DND-41 (cell line): ENCODE data around the gene COPS4.
"Not testable (repeated sequence)": the region's sequence is repeated elsewhere in the genome, so short reads cannot be mapped to it uniquely, and the experiment has no call there.

Experiments used
- ATAC-seq: fragments of 200-7000 bp; cut with Tn5 transposase; 3 replicates; pipeline ENCODE4 v1.9.1; 2021; ENCODE audit warnings: low read depth; ENCODE audit not compliant: insufficient read depth
- DNase-seq: peaks from one replicate; pipeline ENCODE4 v3.0.0-alpha.2; 2020
- H2AFZ ChIP-seq: 2 replicates; pipeline ENCODE4 v1.6.0; 2012; ENCODE audit warnings: low read depth, low read length
- H3K27ac ChIP-seq: 2 replicates; pipeline ENCODE4 v1.5.1; 2012; ENCODE audit warnings: low read length, inconsistent platforms
- H3K27me3 ChIP-seq: fragments of 200-600 bp; sonication (generic); 2 replicates; pipeline ENCODE4 v1.6.0; 2012; ENCODE audit warnings: low read length, mild to moderate bottlenecking, inconsistent platforms; ENCODE audit not compliant: insufficient read depth, poor library complexity
- H3K36me3 ChIP-seq: 2 replicates; pipeline ENCODE4 v1.5.1; 2012; ENCODE audit warnings: low read length, inconsistent platforms; ENCODE audit not compliant: insufficient read depth
- H3K4me1 ChIP-seq: 2 replicates; pipeline ENCODE4 v1.5.1; 2012; ENCODE audit warnings: mild to moderate bottlenecking, low read length; ENCODE audit not compliant: insufficient read depth
- H3K4me2 ChIP-seq: 2 replicates; pipeline ENCODE4 v1.6.0; 2012; ENCODE audit warnings: mild to moderate bottlenecking, moderate library complexity, low read length, inconsistent platforms; ENCODE audit not compliant: insufficient read depth
- H3K4me3 ChIP-seq, 2 experiments: fragments of 200-600 bp in 1 of 2; shearing (Covaris generic) in 1 of 2; 2 replicates each; pipeline ENCODE4 v1.5.1; 2012 to 2016; ENCODE audit warnings: inconsistent platforms in 2 of 2, low read length in 2 of 2, mild to moderate bottlenecking in 2 of 2, low read depth in 1 of 2, moderate library complexity in 1 of 2
- H3K79me2 ChIP-seq: 2 replicates; pipeline ENCODE4 v1.6.0; 2012; ENCODE audit warnings: low read length, inconsistent platforms; ENCODE audit not compliant: insufficient read depth
- H3K9ac ChIP-seq: 2 replicates; pipeline ENCODE4 v1.6.0; 2012; ENCODE audit warnings: low read depth, mild to moderate bottlenecking, inconsistent platforms, low read length, moderate library complexity
- H3K9me3 ChIP-seq: 2 replicates; pipeline ENCODE4 v1.5.1; 2012; ENCODE audit warnings: low read length, moderate library complexity, mild to moderate bottlenecking, inconsistent platforms; ENCODE audit not compliant: insufficient read depth, severe bottlenecking
- H4K20me1 ChIP-seq: 2 replicates; pipeline ENCODE4 v1.6.0; 2012; ENCODE audit warnings: low read length; ENCODE audit not compliant: insufficient read depth
- EZH2 ChIP-seq: IDR thresholded peaks from 3 replicates; pipeline ENCODE4 v1.6.1; 2012; ENCODE audit warnings: borderline replicate concordance, low read depth, mild to moderate bottlenecking, moderate library complexity, low read length, inconsistent platforms; ENCODE audit not compliant: severe bottlenecking
- TF ChIP-seq, protein P1 (sequence below): IDR thresholded peaks from 2 replicates; pipeline ENCODE4 v1.5.1; 2012; ENCODE audit warnings: borderline replicate concordance, low read length, moderate library complexity, mild to moderate bottlenecking; ENCODE audit not compliant: poor library complexity, severe bottlenecking; ENCODE audit errors: extremely low read depth

Gene COPS4

GRCh38 chr4:83040269-83040668, 5.3 kb downstream of the COPS4 start:
- ATAC-seq (no peak), DNase-seq (no peak)
- H3K27ac ChIP-seq = no peak overlapping the region
- H3K4me3 ChIP-seq = no peak overlapping the region
- H3K4me2 ChIP-seq = no peak overlapping the region
- H3K9me3 ChIP-seq = no peaks in the 10 kb centered on the region
- H3K9ac ChIP-seq = no peak overlapping the region
- no peaks in the 10 kb centered on the region for H3K27me3 ChIP-seq
- H2AFZ ChIP-seq = no peak overlapping the region
- peaks cover 32% of the 10 kb centered on the region for H3K4me1 ChIP-seq
- peaks cover 4% of the 10 kb centered on the region; the same call in 1 of the 2 replicates for H4K20me1 ChIP-seq
- peaks cover 84% of the 10 kb centered on the region for H3K79me2 ChIP-seq
- H3K36me3 ChIP-seq = no peaks in the 10 kb centered on the region
- TF ChIP-seq, protein P1, sequence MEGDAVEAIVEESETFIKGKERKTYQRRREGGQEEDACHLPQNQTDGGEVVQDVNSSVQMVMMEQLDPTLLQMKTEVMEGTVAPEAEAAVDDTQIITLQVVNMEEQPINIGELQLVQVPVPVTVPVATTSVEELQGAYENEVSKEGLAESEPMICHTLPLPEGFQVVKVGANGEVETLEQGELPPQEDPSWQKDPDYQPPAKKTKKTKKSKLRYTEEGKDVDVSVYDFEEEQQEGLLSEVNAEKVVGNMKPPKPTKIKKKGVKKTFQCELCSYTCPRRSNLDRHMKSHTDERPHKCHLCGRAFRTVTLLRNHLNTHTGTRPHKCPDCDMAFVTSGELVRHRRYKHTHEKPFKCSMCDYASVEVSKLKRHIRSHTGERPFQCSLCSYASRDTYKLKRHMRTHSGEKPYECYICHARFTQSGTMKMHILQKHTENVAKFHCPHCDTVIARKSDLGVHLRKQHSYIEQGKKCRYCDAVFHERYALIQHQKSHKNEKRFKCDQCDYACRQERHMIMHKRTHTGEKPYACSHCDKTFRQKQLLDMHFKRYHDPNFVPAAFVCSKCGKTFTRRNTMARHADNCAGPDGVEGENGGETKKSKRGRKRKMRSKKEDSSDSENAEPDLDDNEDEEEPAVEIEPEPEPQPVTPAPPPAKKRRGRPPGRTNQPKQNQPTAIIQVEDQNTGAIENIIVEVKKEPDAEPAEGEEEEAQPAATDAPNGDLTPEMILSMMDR = no peak
- no peak for TF ChIP-seq EZH2

DNA sequence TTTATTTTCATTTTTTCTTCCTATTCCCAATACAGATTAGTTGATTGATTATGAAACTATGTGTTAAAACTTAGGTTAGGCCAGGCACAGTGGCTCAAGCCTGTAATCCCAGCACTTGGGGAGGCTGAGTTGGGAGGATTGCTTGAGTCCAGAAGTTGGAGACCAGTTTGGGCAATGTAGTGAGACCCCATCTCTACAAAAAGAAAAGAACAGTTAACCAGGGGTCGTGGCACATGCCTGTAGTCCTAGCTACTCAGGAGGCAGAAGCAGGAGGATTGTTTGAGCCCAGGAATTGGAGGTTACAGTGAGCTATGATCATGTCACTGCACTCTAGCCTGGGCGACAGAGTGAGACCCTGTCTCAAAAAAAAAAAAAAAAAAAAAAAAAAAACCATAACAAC, 8.2 kb downstream of the COPS4 start:
- ATAC-seq, H3K4me2 ChIP-seq, H3K4me1 ChIP-seq, H4K20me1 ChIP-seq, H2AFZ ChIP-seq, DNase-seq, H3K27ac ChIP-seq, H3K9ac ChIP-seq, H3K9me3 ChIP-seq, H3K36me3 ChIP-seq, H3K4me3 ChIP-seq, H3K27me3 ChIP-seq: not testable (repeated sequence)
- peaks cover 72% of the 10 kb centered on the region for H3K79me2 ChIP-seq

DNA sequence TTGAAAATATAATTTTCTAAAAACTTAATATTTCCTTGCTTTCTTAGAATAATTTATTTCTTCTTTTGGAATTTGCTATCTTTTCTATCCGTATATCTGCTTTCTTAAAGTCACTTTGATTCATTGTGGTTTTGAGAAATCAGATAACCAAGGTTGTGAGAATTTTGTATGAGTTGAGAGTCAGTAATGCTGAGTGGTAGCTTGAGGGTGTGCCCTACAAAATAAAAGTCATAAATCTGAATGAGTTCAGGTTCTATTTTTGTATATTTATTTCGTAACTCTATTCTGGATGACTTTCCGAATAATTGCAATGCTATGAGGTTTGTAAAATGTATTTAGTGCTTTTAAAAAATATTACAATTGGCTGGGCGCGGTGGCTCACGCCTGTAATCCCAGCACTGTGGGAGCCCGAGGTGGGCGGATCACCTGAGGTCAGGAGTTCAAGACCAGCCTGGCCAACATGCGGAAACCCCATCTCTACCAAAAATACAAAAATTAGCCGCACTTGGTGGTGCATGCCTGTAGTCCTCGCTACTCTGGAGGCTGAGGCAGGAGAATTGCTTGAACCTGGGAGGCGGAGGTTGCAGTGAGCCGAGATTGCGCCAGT, 8.9 kb downstream of the COPS4 start:
- no peak overlapping the region for H3K9ac ChIP-seq
- peaks cover 8% of the 10 kb centered on the region for H3K36me3 ChIP-seq
- H3K4me2 ChIP-seq = no peak overlapping the region
- no peaks in the 10 kb centered on the region for H4K20me1 ChIP-seq
- peaks cover 5% of the 10 kb centered on the region; the same call in 1 of the 2 replicates for H3K4me1 ChIP-seq
- H3K4me3 ChIP-seq = no peak overlapping the region
- TF ChIP-seq, protein P1 = no peak
- no peak for TF ChIP-seq EZH2
- H3K27ac ChIP-seq = no peak overlapping the region
- H3K9me3 ChIP-seq = no peaks in the 10 kb centered on the region
- ATAC-seq = no peak
- no peak overlapping the region for H2AFZ ChIP-seq
- no peaks in the 10 kb centered on the region for H3K27me3 ChIP-seq
- no peak for DNase-seq
- H3K79me2 ChIP-seq = peaks cover 66% of the 10 kb centered on the region

DNA sequence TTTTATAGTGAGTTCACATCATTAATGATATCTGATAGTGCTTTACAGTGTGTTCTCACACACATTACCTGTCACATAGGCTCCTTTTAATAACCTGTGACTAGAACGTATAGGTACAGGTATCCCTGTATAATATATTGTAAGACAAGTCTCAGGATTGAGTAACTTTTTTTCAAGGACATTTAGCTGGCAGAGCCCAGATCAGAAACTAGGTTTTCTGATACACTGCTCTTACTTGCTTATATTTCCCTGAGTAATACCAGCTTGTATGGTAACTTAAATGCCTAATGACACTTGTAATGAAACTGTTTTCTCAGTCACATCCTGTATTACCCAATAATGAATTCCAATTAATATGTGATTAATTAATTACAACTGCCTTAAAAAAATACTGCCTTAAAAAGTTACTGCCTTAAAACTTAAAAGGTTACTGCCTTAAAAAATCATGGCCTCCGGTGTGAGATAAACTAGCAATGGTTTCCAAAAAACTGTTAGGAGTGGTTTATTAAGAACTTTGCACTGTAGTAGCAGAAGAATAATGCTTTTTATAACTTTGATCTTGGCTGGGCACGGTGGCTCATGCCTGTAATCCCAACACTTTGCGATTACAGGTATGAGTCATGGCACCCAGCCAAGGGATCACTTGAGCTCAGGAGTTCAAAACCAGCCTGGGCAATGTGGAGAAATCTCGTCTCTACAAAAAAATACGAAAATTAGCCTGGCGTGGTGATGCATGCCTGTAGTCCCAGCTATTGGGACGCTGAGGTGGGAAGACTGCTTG, 11.9 kb downstream of the COPS4 start:
- Histone ChIP-seq H3K4me1 (no peaks in the 10 kb centered on the region), H3K9ac (no peak overlapping the region), H2AFZ (no peak overlapping the region), H3K79me2 (peaks cover 38% of the 10 kb centered on the region), H3K4me2 (no peak overlapping the region), H3K9me3 (no peaks in the 10 kb centered on the region), H3K27me3 (no peaks in the 10 kb centered on the region), H3K36me3 (peaks cover 36% of the 10 kb centered on the region), H4K20me1 (no peaks in the 10 kb centered on the region), H3K27ac (no peak overlapping the region), H3K4me3 (no peak overlapping the region)
- ATAC-seq = no peak
- no peak for TF ChIP-seq EZH2
- TF ChIP-seq, protein P1 = no peak
- DNase-seq = no peak

DNA sequence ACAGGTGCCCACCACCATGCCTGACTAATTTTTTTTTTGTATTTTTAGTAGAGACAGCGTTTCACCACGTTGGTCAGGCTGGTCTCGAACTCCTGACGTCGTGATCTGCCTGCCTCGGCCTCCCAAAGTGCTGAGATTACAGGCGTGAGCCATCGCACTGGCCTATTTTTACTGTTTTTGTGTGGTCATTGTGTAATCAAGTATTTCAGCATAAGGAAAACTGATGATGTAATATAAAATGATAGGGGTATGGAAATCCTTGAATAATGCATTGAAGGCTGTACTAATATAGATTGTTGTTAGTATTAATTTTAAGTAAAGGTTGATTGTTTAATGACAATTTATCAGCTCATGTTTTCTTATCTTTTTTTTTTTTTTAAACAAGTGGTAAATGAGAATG, 13.8 kb downstream of the COPS4 start:
- not testable (repeated sequence) for H3K27ac ChIP-seq, H4K20me1 ChIP-seq, ATAC-seq, H3K4me3 ChIP-seq, H3K9me3 ChIP-seq, DNase-seq, H3K9ac ChIP-seq, H3K27me3 ChIP-seq, H3K4me1 ChIP-seq, H3K4me2 ChIP-seq, H2AFZ ChIP-seq
- peaks cover 21% of the 10 kb centered on the region; the same call in 1 of the 2 replicates for H3K79me2 ChIP-seq
- H3K36me3 ChIP-seq = peaks cover 53% of the 10 kb centered on the region
